Measurements from ENCODE around the gene INTS1. TPM values are rescaled to one million over a fixed set of nuclear protein-coding genes. Genes with fewer than 3 reads are reported as not detected.

The INTS1 gene
- total RNA-seq, 2 donors from 2014 or later = 29.0 to 47.0 TPM

GRCh38 chr7:1439373-1440363 is 64.5 kb downstream of the INTS1 start:
- H3K27ac ChIP-seq = no peak overlapping the region
- no peaks in the 10 kb centered on the region for H3K27me3 ChIP-seq
- peaks cover 7% of the 10 kb centered on the region for H3K36me3 ChIP-seq
- no peaks in the 10 kb centered on the region for H3K9me3 ChIP-seq
- H3K4me1 ChIP-seq = no peaks in the 10 kb centered on the region
- H3K4me3 ChIP-seq = no peak overlapping the region
- no peak for TF ChIP-seq CTCF (IDR thresholded peaks at IDR 0.05)
- no peak for DNase-seq (ENCODE audit: low spot score)

- TF ChIP-seq CTCF (IDR thresholded peaks at IDR 0.05) = no peak
- Histone ChIP-seq H3K27ac (no peak overlapping the region), H3K4me3 (no peak overlapping the region), H3K36me3 (peaks cover 7% of the 10 kb centered on the region), H3K27me3 (no peaks in the 10 kb centered on the region), H3K4me1 (no peaks in the 10 kb centered on the region), H3K9me3 (no peaks in the 10 kb centered on the region)
- DNase-seq (ENCODE audit: low spot score) = no peak
Observed at GRCh38 chr7:1438821-1439220, 65.4 kb downstream of the INTS1 start.

GRCh38 chr7:1438208-1438607 is 66.0 kb downstream of the INTS1 start:
- Histone ChIP-seq H3K27ac (no peak overlapping the region), H3K36me3 (peaks cover 7% of the 10 kb centered on the region), H3K4me3 (no peak overlapping the region), H3K9me3 (no peaks in the 10 kb centered on the region), H3K4me1 (no peaks in the 10 kb centered on the region), H3K27me3 (no peaks in the 10 kb centered on the region)
- DNase-seq (ENCODE audit: low spot score) = no peak
- TF ChIP-seq CTCF (IDR thresholded peaks at IDR 0.05) = no peak

GRCh38 chr7:1437155-1437880 is 66.9 kb downstream of the INTS1 start:
- no peak for DNase-seq (ENCODE audit: low spot score)
- no peak overlapping the region for H3K4me3 ChIP-seq
- no peaks in the 10 kb centered on the region for H3K9me3 ChIP-seq
- peaks cover 0 to 5% of the 10 kb centered on the region in 2 donors for H3K4me1 ChIP-seq
- H3K27ac ChIP-seq = no peak overlapping the region
- no peaks in the 10 kb centered on the region for H3K27me3 ChIP-seq
- no peak for TF ChIP-seq CTCF (IDR thresholded peaks at IDR 0.05)
- peaks cover 7% of the 10 kb centered on the region for H3K36me3 ChIP-seq

DNA sequence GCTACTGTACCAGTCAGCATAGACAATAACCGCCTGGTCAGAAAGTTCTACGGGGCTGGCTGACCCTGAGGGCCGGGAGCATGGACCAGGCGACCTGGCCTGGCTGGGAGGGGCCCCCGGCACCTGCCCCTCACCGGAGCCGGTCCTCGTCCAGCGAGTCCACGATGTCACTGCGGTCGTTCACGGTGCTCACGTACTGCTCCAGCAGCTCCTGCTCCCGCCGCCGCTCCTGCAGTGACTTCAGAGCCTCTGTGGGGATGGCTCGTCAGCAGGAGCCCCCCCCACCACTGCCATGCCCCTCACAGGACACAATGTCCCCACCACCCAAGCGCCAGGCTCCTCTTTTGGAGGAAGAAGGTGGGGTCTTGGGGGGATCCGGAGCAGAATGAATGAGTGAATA is 67.6 kb downstream of the INTS1 start:
- DNase-seq (ENCODE audit: low spot score) = no peak
- H3K27ac ChIP-seq = no peak overlapping the region
- peaks cover 0 to 7% of the 10 kb centered on the region in 2 donors for H3K4me1 ChIP-seq

More for the DNA sequence above, 67.6 kb downstream of the INTS1 start:
- no peaks in the 10 kb centered on the region for H3K9me3 ChIP-seq
- H3K27me3 ChIP-seq = no peaks in the 10 kb centered on the region
- TF ChIP-seq CTCF (IDR thresholded peaks at IDR 0.05) = no peak
- no peak overlapping the region for H3K4me3 ChIP-seq
- H3K36me3 ChIP-seq = peaks cover 3% of the 10 kb centered on the region
